Measurements from ENCODE around the gene IDH2.
A peak's percentile ranks its signal among the peaks of the same experiment; 100 is the strongest.

IDH2 gene

DNA sequence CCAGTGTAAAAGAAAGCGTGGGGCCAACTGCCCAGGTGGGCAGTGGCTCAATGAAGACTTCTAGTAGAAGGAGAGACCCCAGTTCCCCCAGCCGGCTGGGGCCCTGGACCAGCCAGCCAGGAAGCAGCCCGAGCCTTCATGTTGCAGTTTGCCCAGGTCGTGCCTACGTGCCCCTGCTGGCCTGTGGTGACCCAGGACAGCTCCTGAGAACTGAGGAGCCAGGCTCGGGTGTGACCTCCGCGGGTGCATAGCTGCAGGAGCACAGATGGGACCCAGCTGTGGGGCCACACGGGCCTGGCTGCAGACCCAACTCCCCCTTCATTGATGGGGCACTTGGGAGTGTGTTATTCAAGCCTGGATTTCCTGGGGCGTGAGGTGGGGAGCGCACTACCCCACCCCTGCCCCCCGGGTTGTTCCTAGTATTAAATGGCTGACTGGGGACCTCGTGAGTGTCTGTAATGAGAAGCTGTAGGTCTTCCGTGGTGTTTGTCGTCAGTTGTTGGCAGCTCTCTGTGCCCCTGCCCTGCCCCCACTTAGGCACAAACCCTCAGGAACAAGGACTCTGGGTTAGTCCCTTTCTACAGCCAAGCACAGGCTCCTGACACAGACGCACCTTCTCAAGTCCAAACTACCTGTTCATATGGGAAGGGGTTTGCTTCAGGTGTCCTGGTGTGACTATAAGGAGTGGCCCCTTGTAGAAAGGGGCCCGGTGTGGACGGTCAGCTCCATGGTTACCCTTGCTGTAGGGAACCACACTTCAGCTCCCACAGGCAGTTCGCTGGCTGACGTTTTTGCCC, 39.1 kb downstream of the IDH2 start:
- no peak for DNase-seq

DNA sequence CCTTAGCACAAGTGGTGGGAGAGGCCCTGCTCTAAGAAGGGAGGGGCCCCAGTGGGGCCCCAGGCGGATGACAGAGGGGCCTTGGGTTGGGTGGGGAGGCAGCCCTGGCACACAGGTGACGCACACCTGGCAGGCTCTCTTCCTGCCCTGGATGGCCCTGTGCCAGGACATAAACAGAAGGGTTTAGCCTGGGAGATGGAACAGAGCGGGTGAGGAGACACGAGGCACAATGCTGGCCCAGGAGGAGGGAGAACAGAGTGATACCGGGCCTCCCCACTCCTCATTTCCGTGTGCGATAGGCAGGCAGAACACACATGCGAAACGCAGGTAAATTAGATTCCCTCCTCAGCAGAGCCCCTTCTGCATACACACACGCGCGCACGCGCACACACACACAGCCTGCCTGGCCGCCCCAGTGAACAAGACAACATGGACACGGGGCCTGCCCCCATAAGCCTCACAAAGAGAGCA, 39.8 kb downstream of the IDH2 start:
- peak; percentile 12 to 43 for DNase-seq

DNA sequence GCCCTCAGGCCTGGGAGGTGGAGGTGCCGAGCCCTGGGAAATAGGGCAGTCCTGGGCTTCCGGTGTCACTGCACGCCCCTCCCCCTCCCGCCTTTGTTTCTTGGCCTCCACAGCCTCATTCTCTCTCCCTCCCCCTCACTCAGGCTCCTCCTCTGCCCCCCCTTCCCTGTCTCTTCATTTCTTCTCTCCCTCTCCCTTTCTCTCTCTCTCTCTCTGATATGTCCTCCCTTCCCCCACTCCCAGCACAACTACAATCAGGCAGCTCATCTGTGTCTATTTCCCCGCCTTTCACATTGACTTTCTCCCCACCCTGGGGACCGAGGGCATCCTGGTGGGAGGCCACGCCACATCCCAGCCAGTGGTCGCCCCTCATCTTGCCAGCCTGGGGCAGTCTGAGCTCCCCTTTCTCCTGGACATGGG, 40.2 kb downstream of the IDH2 start:
- DNase-seq = peak in 1 of 2 donors; percentile 60

DNA sequence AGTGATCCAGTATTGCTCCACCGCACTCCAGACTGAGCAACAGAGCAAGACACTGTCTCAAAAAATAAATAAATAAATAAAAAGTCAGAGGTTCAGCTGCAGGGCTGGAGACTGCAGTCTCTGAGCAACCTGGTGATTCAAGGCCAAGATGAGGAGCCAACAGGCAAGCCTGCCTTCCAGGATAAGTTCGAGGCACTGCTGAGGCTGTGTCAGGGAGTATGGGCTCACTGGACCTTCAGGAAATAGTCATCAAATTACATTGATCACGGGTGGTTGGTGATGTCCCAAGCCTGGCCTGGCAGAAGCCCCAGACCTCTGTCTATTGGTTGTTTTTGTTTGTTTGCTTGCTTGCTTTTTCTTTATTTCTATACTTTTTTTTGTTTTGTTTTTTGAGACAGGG, 41.5 kb downstream of the IDH2 start:
- DNase-seq = no peak

DNA sequence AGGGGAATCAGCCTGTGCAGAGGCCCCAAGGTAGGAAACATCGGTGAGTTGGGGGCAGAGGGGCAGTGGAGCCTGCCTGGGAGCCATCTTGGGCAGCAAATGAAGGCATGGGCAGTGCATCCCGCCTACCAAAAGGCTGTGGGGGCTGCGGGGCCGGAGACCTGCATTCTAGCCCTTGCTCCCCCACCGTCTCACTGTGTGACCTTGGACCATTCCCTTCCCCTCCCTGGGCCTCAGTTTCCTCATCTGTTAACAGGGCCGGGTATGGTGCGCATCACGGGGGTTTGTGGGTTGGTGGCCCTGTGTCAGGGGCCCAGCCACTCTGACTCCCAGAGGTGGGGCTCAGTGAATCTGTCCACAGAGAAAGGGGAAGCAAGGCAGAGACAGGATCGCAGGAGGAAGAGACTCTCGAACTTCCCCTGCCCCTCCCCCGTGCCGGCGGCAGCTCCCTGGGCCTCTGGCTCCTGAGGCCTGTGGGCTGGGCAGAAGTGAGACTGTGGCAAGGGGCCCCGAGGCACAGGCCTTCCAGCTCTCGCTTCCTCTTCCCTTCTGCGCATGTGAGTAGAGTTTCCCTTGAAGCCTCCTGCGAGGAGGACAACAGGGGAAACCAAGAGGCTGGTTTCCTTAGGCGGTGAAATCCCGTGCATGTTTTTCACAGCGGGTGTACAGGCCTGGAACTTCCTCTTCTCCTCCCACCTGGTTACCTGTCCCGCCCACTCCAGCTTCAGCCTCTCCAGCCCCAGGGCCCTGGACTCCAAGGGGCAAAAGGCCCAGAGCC, 42.9 kb downstream of the IDH2 start:
- DNase-seq = peak; percentile 79 to 88

DNA sequence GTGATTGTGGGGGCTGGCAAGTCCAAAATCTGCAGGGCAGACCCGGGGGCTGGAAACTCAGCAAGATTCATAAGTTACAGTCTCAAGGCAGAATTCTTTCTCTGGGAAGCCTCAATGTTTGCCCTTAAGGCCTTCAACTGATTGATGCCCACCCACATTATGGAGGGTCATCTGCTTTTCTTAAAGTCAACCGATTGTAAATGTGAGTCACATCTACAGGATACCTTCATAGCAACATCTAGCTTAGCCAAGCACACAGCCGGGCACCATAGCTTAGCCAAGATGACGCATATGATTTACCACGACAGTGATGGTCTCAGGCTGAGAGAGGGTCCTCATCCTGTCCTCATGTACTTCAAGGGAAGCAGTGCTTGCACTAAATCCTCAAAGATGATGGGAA, 43.5 kb downstream of the IDH2 start:
- DNase-seq = no peak

DNA sequence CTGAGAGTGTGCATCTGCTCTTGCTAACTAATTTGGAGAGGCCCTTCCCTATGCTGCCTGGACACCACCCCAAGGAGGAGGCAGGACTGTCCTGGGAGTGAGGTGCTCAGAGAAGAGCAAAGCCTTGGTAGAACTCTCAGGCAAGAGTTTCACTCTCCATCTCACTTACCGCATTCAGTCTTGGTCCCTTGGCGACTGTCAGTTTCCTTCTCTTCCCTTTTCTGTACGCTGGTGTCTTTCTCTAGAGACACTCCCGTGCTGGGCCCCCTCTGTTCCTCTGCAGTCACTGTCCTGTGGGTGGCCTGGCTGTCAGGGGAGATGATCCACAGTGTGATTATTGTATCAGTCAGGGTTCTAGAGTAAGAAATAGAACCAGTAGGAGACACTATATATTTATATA, 44.0 kb downstream of the IDH2 start:
- DNase-seq = no peak

DNA sequence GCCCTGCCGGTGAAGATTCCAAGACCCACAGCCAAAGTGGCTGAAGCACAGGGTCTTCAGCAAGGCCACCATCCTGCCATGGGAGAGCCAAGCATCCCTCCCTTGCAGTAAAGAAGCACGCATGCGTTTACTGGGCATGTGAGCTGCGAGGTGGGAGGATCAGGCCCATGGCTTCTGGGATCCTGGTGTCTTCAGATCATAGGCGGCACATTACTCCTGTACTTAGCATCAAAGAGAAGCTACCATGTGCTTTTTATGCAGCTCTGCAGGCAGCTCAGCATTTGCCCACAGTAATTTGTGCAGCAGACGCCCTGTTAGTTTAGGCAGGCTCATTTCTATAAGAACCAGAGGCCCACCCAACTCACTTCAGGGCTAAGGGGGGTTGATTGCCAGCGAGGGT, 45.7 kb downstream of the IDH2 start:
- no peak for DNase-seq

DNA sequence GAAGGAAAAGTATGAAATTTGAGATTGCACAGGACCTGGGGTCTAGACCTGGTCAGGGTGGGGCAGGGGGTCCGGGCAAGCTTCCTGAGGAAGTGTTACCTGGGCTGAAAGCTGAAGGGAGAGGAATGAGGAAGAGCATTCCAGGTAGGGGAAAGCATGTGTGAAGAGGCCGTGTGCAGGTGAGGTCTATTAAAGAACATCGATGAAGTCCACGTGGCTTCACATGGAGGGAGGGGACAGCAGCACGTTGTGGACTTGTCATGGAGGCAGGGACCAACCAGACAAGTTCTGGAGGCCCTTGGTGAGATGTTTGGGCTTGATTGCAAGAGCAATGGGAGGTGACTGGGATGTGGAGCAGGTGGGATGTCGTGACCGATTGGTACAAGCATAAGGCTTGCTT, 47.1 kb downstream of the IDH2 start:
- DNase-seq = no peak

DNA sequence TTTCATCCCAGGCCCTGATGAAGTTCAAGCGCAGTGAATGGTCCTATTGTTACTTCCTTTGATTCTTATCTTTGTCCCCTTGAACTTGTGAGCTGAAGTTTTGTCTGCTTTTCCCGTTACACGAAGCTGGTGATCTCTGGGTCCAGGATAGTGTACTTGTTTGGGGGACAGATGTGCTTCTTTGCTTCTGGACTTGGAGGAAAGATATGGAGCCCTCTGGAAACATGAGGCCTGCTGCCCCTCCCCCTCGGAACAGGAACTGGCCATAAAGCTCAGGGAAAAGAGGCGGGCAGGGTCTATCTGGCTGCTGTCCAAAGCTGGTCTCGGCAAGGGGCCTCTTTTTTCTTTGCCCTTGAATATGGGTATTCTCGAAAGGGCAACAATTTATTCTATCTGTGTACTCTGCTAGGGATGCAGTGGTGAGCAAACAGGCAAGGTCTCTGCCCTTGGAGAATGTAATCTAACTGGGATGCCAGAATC, 47.6 kb downstream of the IDH2 start:
- no peak for DNase-seq

DNA sequence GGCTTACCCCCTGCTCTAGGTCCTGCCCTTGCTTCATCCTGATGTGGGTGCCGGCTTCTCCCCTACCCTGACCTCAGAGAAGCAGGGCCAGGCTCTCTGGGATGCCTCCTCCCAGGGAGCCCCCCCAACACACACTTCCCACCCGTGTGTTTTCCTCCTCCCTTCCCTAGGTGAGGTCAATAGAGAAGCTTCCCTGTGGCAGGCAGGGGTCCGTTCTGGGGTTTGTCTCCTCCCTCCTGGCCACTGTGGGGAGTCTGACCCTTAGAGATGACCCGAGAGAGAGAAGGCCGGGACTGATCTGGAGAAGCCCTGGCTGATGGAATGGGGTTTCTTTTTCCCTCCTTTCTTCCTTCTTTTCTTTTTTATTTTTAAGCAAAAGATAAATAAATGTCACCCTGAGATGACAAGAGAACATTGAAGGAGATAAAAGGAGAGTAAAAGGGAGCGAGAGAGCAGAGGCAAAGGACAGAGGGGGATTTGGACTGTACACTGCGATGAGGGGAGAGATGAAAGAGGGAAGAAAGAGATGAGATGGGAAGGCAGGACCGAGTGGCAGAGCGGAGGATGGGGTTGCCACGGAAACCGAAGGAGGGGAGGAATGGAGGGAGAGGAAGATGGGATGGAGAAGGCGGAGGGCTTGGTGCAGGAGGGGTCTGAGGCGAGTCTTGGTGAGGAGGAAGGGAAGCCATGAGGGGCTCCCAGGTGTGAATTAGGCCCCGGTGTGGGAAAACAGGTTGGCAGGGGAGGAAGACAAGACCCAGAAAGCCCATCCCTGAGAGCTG, 48.4 kb downstream of the IDH2 start:
- no peak for DNase-seq

DNA sequence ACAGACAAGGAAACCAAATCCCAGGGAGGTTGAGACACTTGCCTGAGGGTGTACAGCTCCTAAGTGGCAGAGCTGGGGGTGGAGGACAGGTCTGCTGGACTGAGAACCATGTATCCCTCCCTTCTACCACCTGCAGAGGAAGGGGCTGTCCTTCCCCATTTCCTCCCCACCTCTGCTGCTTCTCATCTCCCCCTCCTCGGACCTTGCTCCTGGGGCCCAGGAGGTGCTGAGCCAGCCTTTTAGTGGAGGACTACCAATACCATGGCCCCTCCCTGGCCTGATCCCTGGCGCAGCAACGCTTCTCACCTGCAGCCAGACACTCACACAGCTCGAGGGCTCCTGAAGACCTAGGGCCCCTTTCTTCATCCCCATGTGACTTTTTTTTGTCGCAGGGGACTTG, 50.4 kb downstream of the IDH2 start:
- DNase-seq = no peak

DNA sequence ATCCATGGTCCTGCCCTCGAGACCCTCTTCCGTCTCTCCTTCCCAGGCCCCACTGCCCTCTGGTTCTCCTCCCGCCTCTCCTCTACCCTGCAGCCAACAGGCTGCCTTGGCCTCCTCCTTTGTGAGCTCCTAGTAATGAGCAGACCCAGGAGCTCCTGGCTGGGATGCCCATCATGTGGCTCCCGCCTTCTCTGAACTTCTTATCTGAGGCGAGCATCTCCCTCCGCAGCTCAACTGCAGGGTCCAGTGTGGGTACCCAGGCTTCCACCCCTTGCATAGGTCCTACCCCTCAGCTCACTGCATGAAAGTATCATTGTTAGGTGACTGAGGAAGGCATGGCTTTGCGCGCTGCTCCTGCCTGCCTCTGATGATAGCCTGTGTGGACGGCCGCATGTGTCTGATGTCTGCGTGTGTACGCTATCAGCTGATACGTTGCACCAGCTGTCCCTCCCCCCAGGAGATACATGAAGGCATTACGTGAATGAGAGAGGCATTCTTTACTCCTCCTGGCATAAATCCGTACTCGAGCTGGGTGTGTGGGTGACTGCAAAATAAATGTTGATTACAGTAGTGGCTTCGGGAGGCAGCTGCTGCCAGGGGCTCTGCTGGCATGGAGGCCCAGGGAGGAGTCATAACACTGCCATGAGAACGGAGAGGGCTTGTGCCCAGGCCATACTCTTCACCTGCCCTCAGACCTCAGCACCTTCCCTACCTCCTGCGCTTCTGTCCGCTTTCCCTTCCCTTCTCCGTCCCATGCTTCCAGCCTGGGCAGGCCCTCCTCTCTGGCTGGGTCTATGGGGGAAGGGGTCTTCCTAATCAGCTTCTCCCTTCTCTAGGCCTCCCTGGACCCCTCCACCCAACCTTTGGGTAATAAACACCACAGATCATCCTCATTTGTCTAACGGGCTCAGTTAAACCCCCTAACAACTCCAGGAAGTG, 52.3 kb downstream of the IDH2 start:
- DNase-seq = no peak

DNA sequence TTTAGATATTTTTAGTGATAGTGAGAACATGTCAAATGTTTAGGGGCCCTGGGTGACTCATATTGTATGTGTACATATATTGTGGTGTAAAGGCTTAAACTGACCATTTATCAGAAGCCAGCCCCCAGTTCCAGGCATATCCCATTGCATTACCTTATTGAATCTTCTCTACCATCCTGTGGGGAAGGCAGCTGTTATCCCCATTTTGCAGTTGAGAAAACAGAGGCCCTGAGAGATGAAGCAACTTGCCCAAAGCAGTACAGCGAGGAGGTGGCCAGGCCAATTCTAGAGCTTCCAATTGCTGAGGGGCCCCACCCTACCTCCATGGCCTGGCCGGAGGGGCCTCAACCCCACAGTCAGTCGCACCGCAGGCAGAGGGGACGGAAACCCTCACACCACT, 53.2 kb downstream of the IDH2 start:
- no peak for DNase-seq

DNA sequence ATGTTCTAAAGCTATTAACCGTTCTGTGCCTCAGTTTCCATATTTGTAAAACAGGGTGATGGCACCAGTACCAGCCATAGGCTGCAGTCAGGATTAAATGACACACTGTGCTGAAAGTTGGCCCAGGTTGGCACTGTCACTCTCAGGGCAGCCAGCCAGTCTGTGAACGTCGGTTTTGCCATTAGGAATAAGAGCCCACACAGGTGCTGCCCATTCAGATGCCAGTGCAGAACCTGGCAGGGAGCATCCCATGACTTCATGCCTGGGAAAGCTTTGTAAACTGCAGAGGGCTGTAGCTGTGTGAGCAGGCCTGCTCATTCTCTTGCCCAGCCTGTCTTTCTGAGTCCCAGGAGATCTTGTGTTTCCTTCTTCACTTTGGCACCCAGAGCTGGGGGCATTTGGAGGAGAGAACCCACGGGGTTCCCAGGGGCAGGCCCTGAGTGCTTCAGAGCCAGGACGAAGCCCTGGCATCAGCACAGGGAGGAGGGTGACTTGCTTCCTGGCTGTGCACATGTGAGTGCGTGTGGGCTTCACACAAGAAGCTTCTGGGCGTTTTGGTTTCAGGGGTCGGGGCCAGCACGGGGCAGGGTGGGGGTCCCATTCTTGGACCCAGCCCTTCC, 54.2 kb downstream of the IDH2 start:
- no peak for DNase-seq

DNA sequence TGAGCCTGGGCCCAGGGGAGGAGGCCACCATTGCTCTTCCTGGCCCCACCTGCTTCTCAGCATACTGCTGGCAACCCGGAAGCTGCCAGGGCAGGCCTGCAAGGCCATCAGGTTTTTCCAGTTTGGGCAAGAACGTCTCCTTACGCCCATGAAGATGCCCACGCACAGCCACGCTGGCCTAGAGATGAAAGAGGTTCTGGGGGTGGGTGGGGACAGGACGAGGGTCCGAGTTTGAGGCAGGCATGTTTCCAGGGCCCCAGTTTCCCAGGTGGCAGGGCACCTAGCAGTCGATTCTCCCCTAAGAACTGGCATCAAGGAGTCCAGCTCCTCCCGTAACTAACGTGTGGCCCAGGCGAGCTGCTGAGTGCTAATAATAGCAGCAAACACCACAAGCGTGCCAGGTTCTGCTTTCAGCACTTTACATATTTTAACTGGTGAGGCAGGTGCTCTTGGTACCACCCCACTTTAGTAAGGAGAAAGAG, 55.3 kb downstream of the IDH2 start:
- no peak for DNase-seq

DNA sequence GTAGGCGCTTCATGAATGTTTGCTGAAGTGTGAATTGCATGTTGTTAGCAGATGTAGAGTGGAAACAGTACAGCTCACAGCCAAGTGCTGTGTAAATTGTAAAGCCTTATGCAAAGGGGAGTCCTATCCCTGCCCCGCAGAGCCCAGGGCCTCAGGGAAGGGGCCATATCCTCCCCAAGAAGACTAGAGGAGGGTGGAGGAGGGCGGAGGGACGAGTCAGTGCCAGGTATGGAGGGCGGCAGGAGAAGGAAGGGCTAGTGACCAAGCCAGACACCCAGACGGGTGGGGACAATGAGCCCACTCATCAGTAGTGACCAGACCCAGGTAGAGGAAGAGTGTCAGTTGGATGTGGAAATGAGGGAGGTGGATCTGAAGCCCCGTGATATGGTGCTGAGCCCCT, 56.0 kb downstream of the IDH2 start:
- no peak for DNase-seq

DNA sequence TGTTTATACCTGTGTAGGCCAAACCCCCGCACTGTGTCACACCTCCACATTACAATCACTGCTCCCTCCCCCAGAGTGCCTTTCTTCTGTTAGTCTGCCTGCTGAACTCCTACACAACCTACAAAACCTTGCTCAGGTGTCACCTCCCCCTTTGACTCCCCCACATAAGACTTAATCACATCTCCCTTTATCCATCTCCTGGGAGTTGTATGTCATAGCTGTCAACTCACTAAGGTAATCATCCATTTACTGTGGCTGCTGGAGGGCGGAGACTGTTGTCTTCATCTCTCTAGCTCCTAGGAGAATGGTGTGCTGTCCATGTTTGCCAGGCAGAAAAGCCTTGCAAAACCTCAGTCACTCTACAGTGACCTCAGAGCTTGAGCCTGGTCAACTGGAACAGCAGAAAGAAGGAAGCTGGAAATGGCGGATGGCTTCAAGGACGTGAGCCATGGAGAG, 57.3 kb downstream of the IDH2 start:
- no peak for DNase-seq

DNA sequence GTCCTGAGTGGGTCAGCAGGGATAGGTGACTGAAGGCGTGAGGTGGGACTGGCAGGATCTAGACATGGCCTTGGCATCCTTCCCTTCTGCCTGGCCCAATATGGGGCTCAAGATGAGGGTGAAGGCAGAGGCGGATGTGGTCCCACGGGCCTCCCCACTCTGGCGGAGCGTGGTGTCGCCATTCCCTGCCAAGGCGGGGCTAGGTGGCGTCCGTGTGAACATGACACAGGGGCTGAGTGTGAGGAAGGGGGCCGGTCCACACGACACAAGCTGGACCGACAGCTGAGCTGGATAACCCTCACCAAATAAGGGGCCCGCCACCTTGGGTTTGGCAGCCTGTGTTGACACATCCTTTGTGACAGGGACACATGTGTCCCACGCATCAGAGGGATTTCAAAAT, 58.1 kb downstream of the IDH2 start:
- DNase-seq = no peak

DNA sequence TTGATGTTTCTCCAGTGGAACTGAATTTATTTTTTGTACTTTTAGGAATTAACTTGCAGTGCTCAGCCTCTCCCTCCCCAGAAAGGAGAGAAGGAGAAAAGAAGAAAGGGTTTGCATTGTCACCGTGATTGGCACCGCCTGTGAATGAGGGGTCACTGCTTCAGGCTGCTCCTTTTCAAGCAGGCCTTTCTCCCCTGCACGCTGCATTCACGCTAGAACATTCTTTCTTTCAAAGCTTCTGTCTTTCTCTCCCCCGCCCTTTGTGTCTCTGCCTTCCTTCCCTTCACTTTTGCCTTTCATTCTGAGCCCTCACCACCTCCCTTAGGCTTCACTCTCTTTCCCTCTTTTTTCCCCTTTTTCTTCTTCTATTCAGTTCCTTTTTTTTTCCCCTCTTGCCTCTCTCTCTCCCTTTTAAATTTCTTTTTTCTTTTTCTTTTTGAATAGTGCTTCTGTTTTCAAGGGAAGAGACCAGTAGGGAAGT, 58.7 kb downstream of the IDH2 start:
- no peak for DNase-seq

All from CD4-positive, alpha-beta T cell treated with Interferon alpha-2 for 1 hour (primary cell).